Cortex of kidney (tissue), 1 donor: ENCODE results near the gene HOXD3.

Experiments used
- DNase-seq: peaks from one replicate; lab custom pipeline; 2025; lab: John Stamatoyannopoulos, UW

HOXD3 gene

GRCh38 chr2:176132205-176133171 is 24.6 kb upstream of the HOXD3 start:
- DNase-seq: no peak

GRCh38 chr2:176133389-176133788 is 23.7 kb upstream of the HOXD3 start:
- DNase-seq: no peak

GRCh38 chr2:176134035-176134434 is 23.1 kb upstream of the HOXD3 start:
- no peak for DNase-seq

- no peak for DNase-seq
These were observed 22.1 kb upstream of the HOXD3 start for GRCh38 chr2:176135035-176135440.

- DNase-seq: no peak
These were observed 20.5 kb upstream of the HOXD3 start for GRCh38 chr2:176136374-176137251.

- DNase-seq: no peak
These were observed 19.9 kb upstream of the HOXD3 start for GRCh38 chr2:176137252-176137580.

- DNase-seq: no peak
These were observed 19.2 kb upstream of the HOXD3 start for GRCh38 chr2:176137906-176138305.

- DNase-seq: no peak
These were observed 18.6 kb upstream of the HOXD3 start for GRCh38 chr2:176138526-176138922.

- no peak for DNase-seq
These were observed 18.0 kb upstream of the HOXD3 start for GRCh38 chr2:176138923-176139660.

GRCh38 chr2:176139661-176140512 is 17.2 kb upstream of the HOXD3 start:
- no peak for DNase-seq

- peak; percentile 79 for DNase-seq
These were observed 16.4 kb upstream of the HOXD3 start for GRCh38 chr2:176140513-176141317.

GRCh38 chr2:176142281-176142680 is 14.8 kb upstream of the HOXD3 start:
- no peak for DNase-seq

- DNase-seq: no peak
These were observed 11.8 kb upstream of the HOXD3 start for GRCh38 chr2:176145085-176145969.

GRCh38 chr2:176146101-176146500 is 11.0 kb upstream of the HOXD3 start:
- no peak for DNase-seq

- DNase-seq: no peak
These were observed 10.5 kb upstream of the HOXD3 start for GRCh38 chr2:176146645-176147044.

GRCh38 chr2:176147210-176147799 is 9.8 kb upstream of the HOXD3 start:
- no peak for DNase-seq

GRCh38 chr2:176147800-176148496 is 9.2 kb upstream of the HOXD3 start:
- no peak for DNase-seq

- DNase-seq: no peak
These were observed 8.2 kb upstream of the HOXD3 start for GRCh38 chr2:176148751-176149421.
